LNCaP clone FGC (cell line): ENCODE measurements around the gene DSCAM.

Experiments used
- DNase-seq: peaks from one replicate; pipeline ENCODE4 v3.0.0-alpha.2; 2011; ENCODE audit warnings: low read depth
- H3K4me3 ChIP-seq: 2 replicates; pipeline ENCODE4 v1.5.1; 2011; ENCODE audit warnings: mild to moderate bottlenecking, low read depth, low read length, control low read depth
- CTCF ChIP-seq: IDR thresholded peaks from 2 replicates; pipeline ENCODE4 v1.5.1; 2012; ENCODE audit warnings: mild to moderate bottlenecking; ENCODE audit not compliant: control insufficient read depth, insufficient read depth; ENCODE audit errors: extremely low read depth

DSCAM gene

GRCh38 chr21:40847951-40848350 lies 993 bp upstream of the DSCAM start:
- DNase-seq, result no peak
- TF ChIP-seq CTCF, result no peak

GRCh38 chr21:40846103-40846502 lies 855 bp downstream of the DSCAM start:
- no peak for TF ChIP-seq CTCF
- DNase-seq, result no peak
- H3K4me3 ChIP-seq, result no peak overlapping the region

More at GRCh38 chr21:40847951-40848350, 993 bp upstream of the DSCAM start:
- H3K4me3 ChIP-seq, result no peak overlapping the region

DNA sequence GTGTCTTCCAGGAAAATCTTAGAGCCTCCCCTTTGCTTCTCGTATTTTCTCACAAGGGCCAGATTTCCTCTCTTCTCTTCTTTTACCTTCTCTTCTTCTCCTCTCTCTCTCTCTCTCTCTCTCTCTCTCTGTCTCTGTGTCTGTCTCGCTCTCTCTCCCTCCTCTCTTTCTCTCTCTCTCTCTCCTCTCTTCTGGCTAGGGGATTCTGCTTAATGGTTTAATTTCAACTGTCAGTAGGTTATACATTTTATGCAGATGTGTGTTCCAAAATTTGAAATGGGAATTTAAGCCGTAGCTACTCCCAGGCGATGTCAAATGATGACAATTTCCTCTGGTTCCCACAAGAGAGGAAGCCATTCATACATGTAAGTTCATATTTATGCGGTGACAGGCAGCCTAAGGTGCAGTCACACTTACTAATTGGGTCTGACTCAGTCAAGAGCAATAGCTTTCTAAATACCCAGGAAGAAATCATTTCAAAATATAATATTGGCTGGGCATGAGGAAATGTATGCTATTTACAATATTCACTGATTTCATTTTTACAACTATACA lies 1.4 kb downstream of the DSCAM start:
- no peak for DNase-seq
- no peak for TF ChIP-seq CTCF
- no peak overlapping the region for H3K4me3 ChIP-seq

- DNase-seq, result no peak
- TF ChIP-seq CTCF, result no peak
- H3K4me3 ChIP-seq, result no peak overlapping the region
Measured at GRCh38 chr21:40844935-40845334, 2.0 kb downstream of the DSCAM start.

GRCh38 chr21:40842197-40842552 lies 4.8 kb downstream of the DSCAM start:
- no peak for TF ChIP-seq CTCF
- no peak for DNase-seq
- H3K4me3 ChIP-seq, result peak overlapping the region; percentile 48

- H3K4me3 ChIP-seq, result peak overlapping the region; percentile 48
- DNase-seq, result peak; percentile 41
Measured at GRCh38 chr21:40841524-40842196, 5.3 kb downstream of the DSCAM start.

More at GRCh38 chr21:40841524-40842196, 5.3 kb downstream of the DSCAM start:
- peak; percentile 88 for TF ChIP-seq CTCF
